ENCODE data around the gene ROM1. TPM values are rescaled to one million over a fixed set of nuclear protein-coding genes. Genes with fewer than 3 reads are reported as not detected.

Gene ROM1
- total RNA-seq, 1 experiment from 2014 or later = 1.6 TPM

- Mint-ChIP-seq H3K9me3 (ENCODE audit: low read depth, unreplicated experiment) (no peaks in the 10 kb centered on the region), H3K4me3 (ENCODE audit: low read depth, unreplicated experiment) (no peak overlapping the region), H3K27ac (ENCODE audit: unreplicated experiment) (no peak overlapping the region), H3K27me3 (ENCODE audit: unreplicated experiment) (no peaks in the 10 kb centered on the region), H3K36me3 (ENCODE audit: insufficient read depth, unreplicated experiment) (peaks cover 44% of the 10 kb centered on the region), H3K4me1 (ENCODE audit: low read depth, unreplicated experiment) (peaks cover 20% of the 10 kb centered on the region)
- no peak for DNase-seq
- no peak for TF ChIP-seq CTCF (IDR thresholded peaks at IDR 0.05; ENCODE audit: unreplicated experiment)
- no TSS peak for BruUV-seq (replicated peaks)
- intact Hi-C loops (cut with micrococcal nuclease; ENCODE audit: unreplicated experiment) = no loop called here
- CTCF ChIA-PET = no interaction called here
These were observed 5.3 kb upstream of the ROM1 start for GRCh38 chr11:62607714-62608113.

- no peak overlapping the region for H3K27ac Mint-ChIP-seq (ENCODE audit: unreplicated experiment)
- TF ChIP-seq CTCF (IDR thresholded peaks at IDR 0.05; ENCODE audit: unreplicated experiment) = no peak
- intact Hi-C loops (cut with micrococcal nuclease; ENCODE audit: unreplicated experiment) = no loop called here
- DNase-seq = no peak
- no TSS peak for BruUV-seq (replicated peaks)
- CTCF ChIA-PET = no interaction called here
- H3K4me3 Mint-ChIP-seq (ENCODE audit: low read depth, unreplicated experiment) = no peak overlapping the region
- no peaks in the 10 kb centered on the region for H3K27me3 Mint-ChIP-seq (ENCODE audit: unreplicated experiment)
- H3K9me3 Mint-ChIP-seq (ENCODE audit: low read depth, unreplicated experiment) = no peaks in the 10 kb centered on the region
- H3K4me1 Mint-ChIP-seq (ENCODE audit: low read depth, unreplicated experiment) = peaks cover 14% of the 10 kb centered on the region
- peaks cover 36% of the 10 kb centered on the region for H3K36me3 Mint-ChIP-seq (ENCODE audit: insufficient read depth, unreplicated experiment)
These were observed 4.3 kb upstream of the ROM1 start for GRCh38 chr11:62608776-62609175.

DNA sequence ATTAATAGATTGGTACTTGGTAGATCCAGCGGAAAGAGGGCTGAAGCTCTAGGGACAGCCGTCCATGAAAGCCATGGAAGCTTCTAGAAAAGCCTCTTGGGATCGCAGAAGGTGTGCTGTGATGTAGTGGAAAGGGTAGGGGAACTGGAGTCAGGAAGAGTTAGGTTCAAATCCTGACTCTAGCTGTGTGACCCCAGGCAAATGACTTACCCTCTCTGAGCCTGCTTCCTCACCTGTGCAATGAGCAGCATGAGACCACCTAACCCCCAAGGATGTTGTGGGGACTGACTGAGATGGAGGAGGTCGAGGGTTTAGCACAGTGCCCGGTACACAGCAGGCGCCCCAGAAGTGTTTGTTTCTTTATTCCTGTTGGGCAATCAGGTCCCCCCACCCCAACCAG lies 2.7 kb upstream of the ROM1 start:
- DNase-seq = no peak
- Mint-ChIP-seq H3K27ac (ENCODE audit: unreplicated experiment) (no peak overlapping the region), H3K4me1 (ENCODE audit: low read depth, unreplicated experiment) (peaks cover 24% of the 10 kb centered on the region), H3K36me3 (ENCODE audit: insufficient read depth, unreplicated experiment) (peaks cover 43% of the 10 kb centered on the region), H3K9me3 (ENCODE audit: low read depth, unreplicated experiment) (no peaks in the 10 kb centered on the region), H3K27me3 (ENCODE audit: unreplicated experiment) (no peaks in the 10 kb centered on the region), H3K4me3 (ENCODE audit: low read depth, unreplicated experiment) (peak overlapping the region; percentile 83)
- BruUV-seq (replicated peaks) = TSS peak; percentile 14
- intact Hi-C loops (cut with micrococcal nuclease; ENCODE audit: unreplicated experiment) = no loop called here
- CTCF ChIA-PET = no interaction called here
- no peak for TF ChIP-seq CTCF (IDR thresholded peaks at IDR 0.05; ENCODE audit: unreplicated experiment)

DNA sequence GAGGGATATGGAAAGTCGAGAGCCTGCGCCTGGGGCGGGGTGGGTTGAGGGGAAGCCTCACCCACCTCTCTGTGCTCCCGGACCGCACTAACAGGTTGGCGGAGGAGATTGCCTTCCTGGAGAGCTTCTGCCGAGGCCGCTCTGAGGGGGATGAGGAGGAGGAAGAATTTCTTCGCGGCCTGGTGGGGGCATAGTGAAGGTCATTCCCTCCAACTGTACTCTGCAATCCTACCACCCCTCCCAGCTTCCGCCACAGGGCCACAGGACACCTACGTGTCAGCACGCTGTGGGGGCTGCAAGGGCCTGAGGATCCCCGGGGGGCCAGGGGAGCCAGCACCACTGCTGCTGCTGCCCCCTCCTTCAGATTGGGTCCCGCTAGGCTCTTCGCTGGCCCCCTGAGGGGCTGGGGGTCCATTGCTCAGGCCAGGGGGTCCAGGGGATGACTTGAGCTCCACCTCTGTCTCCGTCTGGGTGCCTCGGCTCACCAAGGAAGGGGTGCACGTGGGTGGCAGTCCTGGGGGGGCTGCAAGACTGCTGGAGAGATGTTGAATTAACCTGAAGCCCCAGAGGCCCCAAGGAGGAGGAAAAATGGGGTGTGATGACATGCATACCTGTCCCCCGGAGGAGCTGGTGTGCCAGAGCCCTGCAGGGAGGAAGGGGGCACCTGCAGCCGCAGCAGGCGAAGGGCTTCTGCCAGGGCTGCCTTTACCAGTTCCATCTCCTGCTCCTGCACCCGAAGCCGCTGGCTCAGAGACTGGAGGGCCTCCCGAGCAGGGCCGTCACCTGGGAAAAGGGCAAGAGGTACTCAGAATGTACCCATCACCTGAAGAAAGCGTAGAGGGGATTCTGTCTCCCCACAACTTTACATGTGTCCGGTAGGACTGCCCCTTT lies 2.0 kb upstream of the ROM1 start:
- BruUV-seq (replicated peaks) = no TSS peak
- Mint-ChIP-seq H3K9me3 (ENCODE audit: low read depth, unreplicated experiment) (no peaks in the 10 kb centered on the region), H3K4me3 (ENCODE audit: low read depth, unreplicated experiment) (peak overlapping the region; percentile 83), H3K27me3 (ENCODE audit: unreplicated experiment) (no peaks in the 10 kb centered on the region), H3K4me1 (ENCODE audit: low read depth, unreplicated experiment) (peaks cover 24% of the 10 kb centered on the region), H3K27ac (ENCODE audit: unreplicated experiment) (no peak overlapping the region), H3K36me3 (ENCODE audit: insufficient read depth, unreplicated experiment) (peaks cover 43% of the 10 kb centered on the region)
- intact Hi-C loops (cut with micrococcal nuclease; ENCODE audit: unreplicated experiment) = no loop called here
- TF ChIP-seq CTCF (IDR thresholded peaks at IDR 0.05; ENCODE audit: unreplicated experiment) = no peak
- DNase-seq = no peak
- CTCF ChIA-PET = interaction anchor here (0.8 to 1.4 kb wide), 6 partner anchors 10 to 143 kb away, joined by 3 to 8 read pairs (median 4); partner anchors contain the start of genes B3GAT3, MTA2, TUT1 and ZBTB3

Measured in Calu3 (cell line).